HG03280 (cell line): ENCODE measurements around the gene CHCHD4.
"Not testable (repeated sequence)": the region's sequence is repeated elsewhere in the genome, so short reads cannot be mapped to it uniquely, and the experiment has no call there.

Source experiments
- ATAC-seq: cut with Tn5 transposase; IDR thresholded peaks from one replicate; pipeline ENCODE4 v1.9.1; 2021; ENCODE audit warnings: mild to moderate bottlenecking, moderate library complexity; ENCODE audit not compliant: unreplicated experiment

CHCHD4 gene

DNA sequence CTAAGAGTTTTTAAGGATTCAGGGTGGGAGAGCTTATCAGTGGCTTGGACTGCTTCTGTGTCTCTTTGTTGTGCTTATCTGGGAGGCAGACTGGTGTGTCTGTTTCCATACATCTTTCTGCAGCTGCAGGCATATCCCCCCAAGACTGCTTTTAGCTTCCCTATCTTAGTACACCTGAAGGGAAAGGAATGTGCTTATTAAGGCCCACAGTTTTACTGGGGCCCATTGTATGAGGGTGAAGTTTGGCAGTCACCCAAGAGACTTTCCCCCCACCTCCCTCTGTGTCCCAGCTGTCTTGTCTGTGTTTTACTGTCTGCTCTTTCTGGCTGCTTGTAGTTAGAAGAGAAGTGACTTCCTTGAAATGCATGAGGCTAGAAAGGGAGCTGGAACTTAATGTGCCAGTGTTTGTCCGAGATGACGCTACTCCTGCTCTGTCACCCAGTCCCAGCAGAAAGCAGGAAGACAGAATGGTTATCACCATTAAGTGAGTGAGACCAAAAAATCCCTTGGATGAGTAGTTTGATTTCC lies 3.7 kb downstream of the CHCHD4 start:
- ATAC-seq, result not testable (repeated sequence)

DNA sequence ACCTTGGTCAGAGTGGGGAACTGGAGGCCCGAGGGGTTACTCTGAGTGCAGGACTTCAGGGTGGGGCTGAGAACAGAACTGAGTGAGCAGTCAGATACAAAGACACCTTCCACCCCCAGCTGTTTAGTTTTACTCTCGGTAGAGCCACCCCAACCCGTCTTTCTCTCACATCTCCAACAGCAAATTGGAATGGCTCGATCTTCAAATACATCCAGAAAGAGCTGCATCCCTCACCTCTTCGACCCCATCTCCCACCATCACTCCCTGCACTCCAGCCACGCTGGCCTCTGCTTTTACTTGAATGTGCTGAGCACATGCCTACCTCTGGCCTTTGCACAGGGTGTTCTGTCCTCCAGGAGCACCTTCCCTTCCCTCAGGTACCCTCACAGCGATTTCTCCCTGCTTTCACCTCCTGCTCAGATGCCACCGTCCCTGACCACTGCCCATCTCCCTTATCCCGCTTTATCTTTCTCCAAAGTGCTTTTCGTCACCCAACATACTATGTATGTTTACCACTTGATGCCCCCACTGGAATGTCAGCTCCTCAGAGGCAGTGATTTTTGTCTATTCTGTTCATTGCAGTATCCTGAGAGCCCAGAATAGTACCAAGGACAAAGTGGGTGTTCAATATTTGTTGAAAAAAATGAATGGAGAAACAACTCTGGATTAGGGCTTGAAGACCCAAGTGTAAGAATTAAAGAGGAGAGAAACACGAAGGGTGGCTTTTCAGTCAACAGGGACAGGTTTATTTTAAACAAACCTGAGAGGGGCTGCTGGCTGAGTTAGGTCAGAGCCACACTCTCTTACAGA lies 4.4 kb downstream of the CHCHD4 start:
- ATAC-seq, result no peak

GRCh38 chr3:14119651-14120050 lies 5.0 kb downstream of the CHCHD4 start:
- no peak for ATAC-seq

DNA sequence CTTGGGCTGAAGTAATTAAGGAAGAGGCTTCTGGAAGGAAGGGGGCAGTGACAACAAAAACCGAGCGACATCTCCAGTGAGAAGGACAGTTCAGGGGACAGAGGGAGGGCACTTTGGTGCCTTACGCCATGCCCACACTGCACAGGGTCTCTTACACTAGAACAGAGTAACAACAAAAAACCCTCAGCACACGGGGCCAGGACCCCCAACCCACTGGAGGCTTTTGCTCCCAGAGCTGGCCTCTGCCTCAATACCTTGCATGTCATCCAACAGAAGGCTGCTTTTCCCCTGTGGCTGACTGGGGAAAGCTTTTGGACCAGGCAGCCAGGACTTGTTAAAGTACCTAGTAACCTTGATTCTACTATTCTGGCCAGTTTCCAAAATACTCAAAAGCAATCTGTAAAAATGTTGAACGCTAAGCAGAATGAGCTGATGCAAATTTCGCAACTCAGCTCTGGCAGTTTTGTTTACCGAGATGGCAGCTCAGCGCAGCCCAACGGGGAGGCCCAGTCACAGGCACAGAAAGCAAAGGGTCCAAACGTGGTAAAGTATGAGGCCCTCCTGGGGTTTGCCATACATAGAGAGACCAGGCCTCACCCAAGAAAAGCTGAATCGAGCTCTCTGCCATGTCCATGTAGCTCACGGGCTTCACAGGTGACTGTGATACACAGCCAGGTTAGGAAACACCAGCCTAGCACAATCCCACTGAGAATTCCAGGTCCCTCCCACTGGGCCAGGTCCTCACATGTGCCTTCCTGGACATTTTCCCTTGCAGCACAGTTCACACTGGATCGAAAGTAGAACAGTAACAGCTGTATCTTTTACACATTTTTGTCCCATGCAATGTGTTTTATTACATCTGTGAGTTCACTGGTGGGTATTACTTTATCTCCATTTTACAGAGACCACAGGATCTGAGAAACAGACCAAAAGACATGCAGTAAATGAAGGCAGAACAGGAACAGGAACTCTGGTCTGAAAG lies 6.0 kb downstream of the CHCHD4 start:
- ATAC-seq, result no peak

GRCh38 chr3:14117468-14118399 lies 6.9 kb downstream of the CHCHD4 start:
- no peak for ATAC-seq

- ATAC-seq, result no peak
Observed at GRCh38 chr3:14113965-14114635, 10.6 kb downstream of the CHCHD4 start.

DNA sequence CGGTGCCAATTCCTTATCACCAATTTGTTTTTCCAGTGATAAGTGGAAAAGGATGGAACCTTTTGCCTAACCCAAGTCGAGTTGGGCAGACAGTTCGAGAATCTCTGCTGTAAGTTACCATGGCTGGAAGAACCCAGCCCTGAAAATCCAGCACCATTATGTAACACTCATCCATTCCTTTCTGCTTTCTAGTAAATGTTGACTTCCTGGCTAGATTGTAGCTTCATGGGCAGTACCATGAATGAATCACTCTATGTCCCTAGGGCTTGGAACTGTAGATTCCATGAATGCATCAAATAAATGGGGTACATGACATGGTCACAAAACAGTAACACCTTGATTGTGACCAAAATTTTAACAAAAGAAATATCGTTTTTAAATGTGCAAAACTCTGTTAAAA lies 14.0 kb downstream of the CHCHD4 start:
- ATAC-seq, result no peak

DNA sequence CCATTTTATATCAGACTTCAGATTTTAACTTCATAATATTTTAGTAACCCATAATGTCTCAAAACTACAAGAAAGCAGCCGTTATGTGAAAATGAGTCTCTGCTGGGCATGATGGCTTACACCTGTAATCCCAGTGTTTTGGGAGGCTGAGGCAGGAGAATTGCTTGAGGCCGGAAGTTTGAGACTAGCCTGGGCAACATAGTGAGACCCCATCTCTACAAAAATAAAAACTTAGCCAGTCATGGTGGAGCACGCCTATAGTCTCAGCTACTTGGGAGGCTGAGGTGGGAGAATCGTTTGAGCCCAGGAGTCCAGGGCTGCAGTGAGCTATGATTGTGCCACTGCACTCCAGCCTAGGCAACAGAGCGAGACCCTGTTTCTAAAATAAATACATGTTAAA lies 14.8 kb downstream of the CHCHD4 start:
- not testable (repeated sequence) for ATAC-seq

GRCh38 chr3:14097616-14098391 lies 26.9 kb downstream of the CHCHD4 start:
- no peak for ATAC-seq

- ATAC-seq, result no peak
Observed at GRCh38 chr3:14096742-14097141, 27.9 kb downstream of the CHCHD4 start.

GRCh38 chr3:14093831-14094230 lies 30.8 kb downstream of the CHCHD4 start:
- ATAC-seq, result no peak

GRCh38 chr3:14092464-14092863 lies 32.2 kb downstream of the CHCHD4 start:
- no peak for ATAC-seq

GRCh38 chr3:14091959-14092358 lies 32.7 kb downstream of the CHCHD4 start:
- not testable (repeated sequence) for ATAC-seq

GRCh38 chr3:14087461-14087860 lies 37.2 kb downstream of the CHCHD4 start:
- not testable (repeated sequence) for ATAC-seq

- no peak for ATAC-seq
Observed at GRCh38 chr3:14082108-14082657, 42.5 kb downstream of the CHCHD4 start.

GRCh38 chr3:14077310-14077709 lies 47.4 kb downstream of the CHCHD4 start:
- ATAC-seq, result no peak

DNA sequence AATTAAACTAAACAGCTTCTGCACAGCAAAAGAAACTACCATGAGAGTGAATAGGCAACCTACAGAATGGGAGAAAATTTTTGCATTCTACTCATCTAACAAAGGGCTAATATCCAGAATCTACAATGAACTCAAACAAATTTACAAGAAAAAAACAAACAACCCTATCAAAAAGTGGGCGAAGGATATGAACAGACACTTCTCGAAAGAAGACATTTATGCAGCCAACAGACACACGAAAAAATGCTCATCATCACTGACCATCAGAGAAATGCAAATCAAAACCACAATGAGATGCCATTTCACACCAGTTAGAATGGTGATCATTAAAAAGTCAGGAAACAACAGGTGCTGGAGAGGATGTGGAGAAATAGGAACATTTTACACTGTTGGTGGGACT lies 49.4 kb downstream of the CHCHD4 start:
- not testable (repeated sequence) for ATAC-seq

- no peak for ATAC-seq
Observed at GRCh38 chr3:14064910-14065309, 59.8 kb downstream of the CHCHD4 start.

DNA sequence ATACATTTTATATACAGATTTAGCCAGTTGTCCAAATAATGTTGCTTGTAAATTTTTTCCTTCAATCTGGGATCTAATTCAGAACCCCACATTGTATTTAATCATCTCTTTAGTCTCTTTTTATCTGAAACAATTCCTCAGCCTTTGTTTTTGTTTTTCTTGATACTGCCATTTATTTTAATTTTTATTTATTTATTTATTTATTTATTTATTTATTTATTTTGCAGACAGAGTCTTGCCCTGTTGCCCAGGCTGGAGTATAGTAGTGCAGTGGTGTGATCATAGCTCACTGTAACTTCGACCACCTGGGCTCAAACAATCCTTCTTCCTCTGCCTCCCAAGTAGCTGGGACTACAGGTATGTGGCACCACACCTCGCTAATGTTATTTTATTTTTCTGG lies 61.5 kb downstream of the CHCHD4 start:
- no peak for ATAC-seq
